ENCODE data around the gene C2orf68.

DNA sequence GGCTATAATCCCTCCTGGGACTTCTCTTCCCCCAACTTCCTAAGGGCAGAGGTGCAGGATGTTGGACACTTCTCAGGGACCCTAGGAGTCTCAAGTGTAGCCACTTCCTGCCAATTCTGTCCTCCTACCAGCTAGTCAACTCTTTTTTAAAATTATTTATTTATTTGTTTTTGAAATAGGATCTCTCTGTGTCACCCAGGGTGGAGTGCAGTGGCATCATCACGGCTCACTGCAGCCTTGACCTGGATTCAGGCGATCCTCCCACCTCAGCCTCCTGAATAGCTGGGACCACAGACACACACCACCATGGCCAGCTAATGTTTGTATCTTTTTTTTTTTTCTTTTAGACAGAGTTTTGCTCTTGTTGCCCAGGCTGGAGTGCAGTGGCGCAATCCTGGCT is 44.6 kb upstream of the C2orf68 start:
- TF ChIP-seq POLR2A (IDR thresholded peaks at IDR 0.05) (no peak), POLR2AphosphoS5 (IDR thresholded peaks at IDR 0.05) (no peak)

All from gastroesophageal sphincter (tissue), 2 donors.